GM12872 (cell line): ENCODE data around the gene INTS2.

Source experiments
- TF ChIP-seq, protein P1 (sequence below): IDR thresholded peaks from 3 replicates; pipeline ENCODE4 v1.5.1; 2011; ENCODE audit warnings: low read depth, mild to moderate bottlenecking, low read length, moderate library complexity; ENCODE audit not compliant: insufficient read depth

The INTS2 gene

DNA sequence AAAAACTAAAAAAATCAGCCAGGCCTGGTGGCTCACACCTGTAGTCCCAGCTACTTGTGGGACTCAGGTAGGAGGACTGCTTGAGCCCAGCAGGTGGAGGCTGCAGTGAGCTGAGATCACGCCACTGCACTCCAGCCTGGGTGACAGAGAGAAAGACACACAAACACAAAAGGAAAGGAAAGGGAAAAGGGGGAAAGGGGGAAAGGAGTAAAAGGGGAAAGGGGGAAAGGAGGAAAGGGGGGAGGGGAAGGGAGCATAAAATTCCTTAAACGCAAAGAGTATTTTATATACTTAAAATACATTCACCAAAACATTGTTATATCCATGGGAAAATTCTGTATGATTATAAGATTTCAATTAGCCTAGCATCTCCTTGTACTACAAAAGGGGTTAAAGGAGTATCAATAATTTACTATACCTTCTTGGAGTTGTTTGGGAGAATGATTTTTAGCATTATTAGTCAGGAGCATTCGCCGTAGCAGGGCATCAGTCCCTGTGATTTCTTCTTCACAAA, 47.1 kb downstream of the INTS2 start:
- TF ChIP-seq, protein P1, sequence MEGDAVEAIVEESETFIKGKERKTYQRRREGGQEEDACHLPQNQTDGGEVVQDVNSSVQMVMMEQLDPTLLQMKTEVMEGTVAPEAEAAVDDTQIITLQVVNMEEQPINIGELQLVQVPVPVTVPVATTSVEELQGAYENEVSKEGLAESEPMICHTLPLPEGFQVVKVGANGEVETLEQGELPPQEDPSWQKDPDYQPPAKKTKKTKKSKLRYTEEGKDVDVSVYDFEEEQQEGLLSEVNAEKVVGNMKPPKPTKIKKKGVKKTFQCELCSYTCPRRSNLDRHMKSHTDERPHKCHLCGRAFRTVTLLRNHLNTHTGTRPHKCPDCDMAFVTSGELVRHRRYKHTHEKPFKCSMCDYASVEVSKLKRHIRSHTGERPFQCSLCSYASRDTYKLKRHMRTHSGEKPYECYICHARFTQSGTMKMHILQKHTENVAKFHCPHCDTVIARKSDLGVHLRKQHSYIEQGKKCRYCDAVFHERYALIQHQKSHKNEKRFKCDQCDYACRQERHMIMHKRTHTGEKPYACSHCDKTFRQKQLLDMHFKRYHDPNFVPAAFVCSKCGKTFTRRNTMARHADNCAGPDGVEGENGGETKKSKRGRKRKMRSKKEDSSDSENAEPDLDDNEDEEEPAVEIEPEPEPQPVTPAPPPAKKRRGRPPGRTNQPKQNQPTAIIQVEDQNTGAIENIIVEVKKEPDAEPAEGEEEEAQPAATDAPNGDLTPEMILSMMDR: no peak

DNA sequence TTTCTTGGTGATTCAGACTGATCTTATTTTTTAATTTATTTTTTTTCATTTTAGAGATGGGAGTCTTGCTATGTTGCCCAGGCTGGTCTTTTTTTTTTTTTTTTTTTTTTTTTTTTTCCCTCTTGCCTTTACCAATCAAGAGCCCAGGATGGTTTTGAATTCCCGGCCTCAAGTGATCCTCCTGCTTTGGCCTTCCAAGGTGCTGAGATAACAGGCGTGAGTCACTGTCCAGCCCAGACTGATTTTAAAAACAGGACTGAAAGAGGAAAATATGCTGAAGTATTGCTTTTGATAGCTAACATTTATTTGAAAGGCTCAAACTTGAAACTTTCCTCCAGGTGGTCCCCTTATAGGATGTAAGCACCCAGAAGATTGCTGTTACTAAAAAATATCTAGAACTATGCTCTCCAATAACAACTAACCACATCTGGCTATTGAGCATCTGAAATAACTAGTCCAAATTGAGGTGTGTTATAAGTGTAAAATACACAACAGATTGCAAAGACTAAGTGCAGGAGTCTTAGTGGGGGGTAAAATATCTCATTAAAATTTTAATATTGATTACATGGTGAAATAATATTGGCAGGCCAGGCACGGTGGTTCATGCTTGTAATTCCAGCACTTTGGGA, 48.7 kb downstream of the INTS2 start:
- TF ChIP-seq, protein P1: no peak

DNA sequence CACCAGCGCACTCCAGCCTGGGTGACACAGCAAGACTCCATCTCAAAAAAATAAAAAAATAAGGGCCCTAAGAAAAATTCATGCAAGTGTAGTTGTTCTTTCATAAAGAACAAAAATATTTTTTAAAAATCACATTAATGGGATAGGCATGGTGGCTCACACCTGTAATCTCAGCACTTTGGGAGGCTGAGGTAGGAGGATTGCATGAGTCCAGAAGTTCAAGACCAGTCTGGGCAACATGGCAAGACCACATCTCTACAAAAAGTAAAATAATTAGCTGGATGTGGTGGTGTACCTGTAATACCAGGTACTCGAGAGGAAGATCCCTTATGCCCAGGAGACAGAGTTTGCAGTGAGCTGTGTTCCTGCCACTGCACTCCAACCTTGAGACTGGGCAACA, 49.3 kb downstream of the INTS2 start:
- TF ChIP-seq, protein P1: no peak

DNA sequence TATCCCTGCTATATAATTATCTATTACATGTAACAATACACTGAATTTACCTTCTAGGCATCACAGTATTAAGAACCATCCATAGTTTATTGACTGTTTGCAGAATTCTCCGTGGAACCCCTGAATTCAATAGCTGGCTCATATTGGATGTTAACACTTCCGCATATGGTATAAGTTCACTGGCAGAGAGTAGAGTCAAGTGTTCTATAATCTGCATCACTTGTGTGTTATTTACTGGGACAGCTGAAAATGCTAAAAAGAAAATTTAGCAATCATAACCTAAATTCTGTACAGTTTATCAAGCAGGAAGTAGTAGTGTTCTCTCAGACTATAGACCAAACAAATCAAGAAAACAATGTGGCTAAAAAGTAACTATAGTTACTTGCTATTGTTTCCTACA, 49.9 kb downstream of the INTS2 start:
- TF ChIP-seq, protein P1: no peak

DNA sequence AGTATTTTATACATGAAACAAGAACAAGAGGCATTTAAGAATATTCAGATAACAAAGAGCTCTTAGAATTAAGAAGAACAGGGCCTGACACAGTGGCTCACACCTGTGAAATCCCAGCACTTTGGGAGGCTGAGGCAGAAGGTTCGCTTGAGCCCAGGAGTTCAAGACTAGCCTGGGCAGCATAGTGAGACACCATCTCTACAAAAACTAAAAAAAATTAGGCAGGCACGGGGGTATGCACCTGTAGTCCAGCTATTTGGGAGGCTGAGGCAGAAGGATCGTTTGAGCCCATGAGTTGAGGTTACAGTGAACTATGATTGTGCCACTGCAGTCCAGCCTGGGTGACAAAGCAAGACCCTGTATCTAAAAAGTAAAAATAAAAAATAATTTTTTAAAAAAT, 52.0 kb downstream of the INTS2 start:
- TF ChIP-seq, protein P1: no peak

DNA sequence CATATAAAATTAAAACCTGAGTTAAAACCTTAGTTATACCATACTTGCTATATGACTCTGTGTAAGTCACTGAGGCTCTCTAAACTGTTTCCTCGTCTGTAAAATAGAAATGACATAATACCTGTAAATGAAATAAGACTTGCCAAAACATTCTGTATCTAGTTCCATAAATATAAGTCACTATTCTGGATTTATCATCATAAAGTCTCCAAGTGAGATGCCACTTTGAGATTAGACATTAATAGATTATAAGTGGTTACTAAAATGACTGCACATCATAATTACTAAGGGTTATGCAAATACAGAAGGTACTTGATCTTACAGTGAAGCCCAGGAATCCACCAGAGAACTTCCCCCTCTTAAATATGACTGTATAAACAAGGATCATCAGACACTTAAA, 52.5 kb downstream of the INTS2 start:
- TF ChIP-seq, protein P1: no peak

DNA sequence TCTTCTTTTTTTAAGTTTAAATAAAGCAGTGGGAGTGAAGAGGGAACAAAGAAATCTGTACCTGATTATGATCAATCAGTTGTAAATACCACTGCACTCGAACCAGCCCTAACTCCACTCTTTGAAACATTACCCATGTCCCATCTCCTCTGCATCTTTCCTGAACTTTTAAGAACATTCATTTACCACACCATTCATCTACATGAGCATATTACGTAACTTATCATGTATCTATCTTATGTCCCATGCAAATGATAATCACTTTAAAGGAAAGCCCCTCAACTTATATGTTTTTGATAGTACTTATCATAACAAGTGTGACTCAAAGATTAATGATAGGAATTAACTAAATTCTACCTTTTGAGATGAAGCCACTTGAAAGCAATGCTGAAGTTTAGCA, 53.7 kb downstream of the INTS2 start:
- TF ChIP-seq, protein P1: no peak
